ENCODE data around the gene PEX13.

DNA sequence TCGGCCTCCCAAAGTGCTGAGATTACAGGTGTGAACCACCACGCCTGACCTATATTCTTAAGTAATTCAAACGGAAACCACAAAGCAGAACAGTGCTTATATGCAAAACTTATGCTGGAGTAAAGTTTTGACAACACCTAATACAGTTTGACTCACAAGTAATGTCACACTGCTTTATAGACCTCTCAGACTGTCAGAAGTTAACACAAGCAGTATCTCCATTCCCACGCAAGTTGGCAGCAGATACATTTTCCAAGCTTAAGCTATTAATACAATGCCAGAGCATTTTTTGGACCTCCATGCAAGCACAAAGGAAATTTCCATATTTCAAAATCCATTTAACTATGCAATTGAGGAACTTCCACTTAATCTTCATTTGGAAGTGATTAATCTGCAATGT, 27.1 kb downstream of the PEX13 start:
- TF ChIP-seq, protein P1, sequence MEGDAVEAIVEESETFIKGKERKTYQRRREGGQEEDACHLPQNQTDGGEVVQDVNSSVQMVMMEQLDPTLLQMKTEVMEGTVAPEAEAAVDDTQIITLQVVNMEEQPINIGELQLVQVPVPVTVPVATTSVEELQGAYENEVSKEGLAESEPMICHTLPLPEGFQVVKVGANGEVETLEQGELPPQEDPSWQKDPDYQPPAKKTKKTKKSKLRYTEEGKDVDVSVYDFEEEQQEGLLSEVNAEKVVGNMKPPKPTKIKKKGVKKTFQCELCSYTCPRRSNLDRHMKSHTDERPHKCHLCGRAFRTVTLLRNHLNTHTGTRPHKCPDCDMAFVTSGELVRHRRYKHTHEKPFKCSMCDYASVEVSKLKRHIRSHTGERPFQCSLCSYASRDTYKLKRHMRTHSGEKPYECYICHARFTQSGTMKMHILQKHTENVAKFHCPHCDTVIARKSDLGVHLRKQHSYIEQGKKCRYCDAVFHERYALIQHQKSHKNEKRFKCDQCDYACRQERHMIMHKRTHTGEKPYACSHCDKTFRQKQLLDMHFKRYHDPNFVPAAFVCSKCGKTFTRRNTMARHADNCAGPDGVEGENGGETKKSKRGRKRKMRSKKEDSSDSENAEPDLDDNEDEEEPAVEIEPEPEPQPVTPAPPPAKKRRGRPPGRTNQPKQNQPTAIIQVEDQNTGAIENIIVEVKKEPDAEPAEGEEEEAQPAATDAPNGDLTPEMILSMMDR (conservative IDR thresholded peaks at IDR 0.05), result no peak
- TF ChIP-seq ZFX (IDR thresholded peaks at IDR 0.05), result no peak
